ENCODE results near the gene RRP1. TPM values are rescaled to one million over a fixed set of nuclear protein-coding genes. Genes with fewer than 3 reads are reported as not detected.

The RRP1 gene
- polyA plus RNA-seq, 2 of the 4 experiments (the other 2 are of a cell fraction), result 15.4 to 29.5 TPM

- no peak overlapping the region for H3K27ac ChIP-seq
- FAIRE-seq (no peak), DNase-seq (ENCODE audit: low read depth in 1 of 2, low spot score in 1 of 2) (no peak), ATAC-seq (no peak)
- H3K4me1 ChIP-seq, result peaks cover 9% of the 10 kb centered on the region; the same call in 2 of the 3 replicates
- no peak for TF ChIP-seq BCL3 (IDR thresholded peaks at IDR 0.05)
- no peak for TF ChIP-seq NR3C1 (IDR thresholded peaks at IDR 0.05)
- TF ChIP-seq FOSB (CRISPR knock-in tag; IDR thresholded peaks at IDR 0.05), result no peak
- ChIA-PET POLR2A (no interaction called here), CTCF (interaction anchor here (0.5 to 0.6 kb wide), 2 partner anchors 172 to 936 kb away, joined by 3 to 5 read pairs; no protein-coding TSS in a partner anchor)
- no peaks in the 10 kb centered on the region for H3K9me3 ChIP-seq
- WGBS (ENCODE audit: missing lambda C conversion rate), result 9% methylated on average over 3 of the region's 3 CpGs
- H3K4me3 ChIP-seq, result no peak overlapping the region
- H3K4me2 ChIP-seq, result no peak overlapping the region
Measured at GRCh38 chr21:43785134-43785533, 4.2 kb upstream of the RRP1 start.

GRCh38 chr21:43786300-43786806, 3.0 kb upstream of the RRP1 start:
- Histone ChIP-seq H3K9me3 (no peaks in the 10 kb centered on the region), H3K4me2 (no peak overlapping the region), H3K27ac (no peak overlapping the region), H3K4me1 (peaks cover 17% of the 10 kb centered on the region; the same call in 2 of the 3 replicates), H3K4me3 (no peak overlapping the region)
- WGBS (ENCODE audit: missing lambda C conversion rate), result 96% methylated on average over 17 of the region's 18 CpGs
- TF ChIP-seq GATA3 (IDR thresholded peaks at IDR 0.05; ENCODE audit: borderline replicate concordance) (no peak), HDAC2 (IDR thresholded peaks at IDR 0.05) (no peak), ZC3H11A (IDR thresholded peaks at IDR 0.05) (no peak), HOXB5 (CRISPR knock-in tag; IDR thresholded peaks at IDR 0.05) (no peak), CBX2 (IDR thresholded peaks at IDR 0.05; ENCODE audit: borderline replicate concordance, low read depth) (no peak), TP53 (CRISPR knock-in tag; IDR thresholded peaks at IDR 0.05) (no peak), HOXB13 (CRISPR knock-in tag; IDR thresholded peaks at IDR 0.05; ENCODE audit: low read depth) (no peak), RCOR1 (IDR thresholded peaks at IDR 0.05; ENCODE audit: low read depth, low read length) (no peak), EP300 (IDR thresholded peaks at IDR 0.05) (no peak), RNF2 (IDR thresholded peaks at IDR 0.05; ENCODE audit: borderline replicate concordance, low read depth) (no peak)
- 0 out of 6 replicates have a peak, but pooled peaks of 1 of the 2 experiments have one; percentile 22 for ATAC-seq
- ChIA-PET POLR2A (no interaction called here), CTCF (no interaction called here)
- no peak for FAIRE-seq
- no peak for DNase-seq (ENCODE audit: low read depth in 1 of 2, low spot score in 1 of 2)

GRCh38 chr21:43786807-43787440, 2.5 kb upstream of the RRP1 start:
- Histone ChIP-seq H3K4me1 (peaks cover 17% of the 10 kb centered on the region; the same call in 2 of the 3 replicates), H3K27ac (no peak overlapping the region), H3K4me2 (no peak overlapping the region), H3K9me3 (no peaks in the 10 kb centered on the region), H3K4me3 (no peak overlapping the region)
- FAIRE-seq, result no peak
- ChIA-PET CTCF (no interaction called here), POLR2A (no interaction called here)
- TF ChIP-seq HOXA7 (CRISPR knock-in tag; IDR thresholded peaks at IDR 0.05), result no peak
- no peak for TF ChIP-seq BCL3 (IDR thresholded peaks at IDR 0.05)
- no peak for TF ChIP-seq RCOR1 (IDR thresholded peaks at IDR 0.05; ENCODE audit: low read depth, low read length)
- 0 out of 2 replicates have a peak, but pooled peaks have one; percentile 49 for TF ChIP-seq KDM1A (IDR thresholded peaks at IDR 0.05; ENCODE audit: low read depth)
- no peak for TF ChIP-seq BHLHE40 (IDR thresholded peaks at IDR 0.05; ENCODE audit: low read depth, low read length)
- no peak for TF ChIP-seq HES2 (IDR thresholded peaks at IDR 0.05)
- 89% methylated on average over 21 of the region's 38 CpGs for WGBS (ENCODE audit: missing lambda C conversion rate)
- ATAC-seq, result no peak
- no peak for DNase-seq (ENCODE audit: low read depth in 1 of 2, low spot score in 1 of 2)
